Smooth muscle cell (in vitro differentiated cells): Measurements from ENCODE around the gene TYRP1. TPM values are rescaled to one million over a fixed set of nuclear protein-coding genes. Genes with fewer than 3 reads are reported as not detected.
A peak's percentile ranks its signal among the peaks of the same experiment; 100 is the strongest.

Experiments
- DNase-seq: peaks from one replicate; lab custom pipeline; 2025; ENCODE audit not compliant: unreplicated experiment; lab: John Stamatoyannopoulos, UW
- H2AFZ ChIP-seq: fragments of 200-600 bp; sonication (generic); 2 replicates; pipeline ENCODE4 v1.6.0; 2016; ENCODE audit warnings: antibody characterized with exemption, low read depth, mild to moderate bottlenecking
- H3F3A ChIP-seq: fragments of 200-600 bp; sonication (generic); 2 replicates; pipeline ENCODE4 v1.6.0; 2017; ENCODE audit warnings: antibody characterized with exemption, low read depth
- H3K27ac ChIP-seq: fragments of 200-600 bp; sonication (generic); 2 replicates; pipeline ENCODE4 v1.5.1; 2016; ENCODE audit warnings: low read depth, mild to moderate bottlenecking
- H3K27me3 ChIP-seq: fragments of 200-600 bp; sonication (generic); 2 replicates; pipeline ENCODE4 v1.6.1; 2016; ENCODE audit warnings: low read depth, mild to moderate bottlenecking
- H3K36me3 ChIP-seq: fragments of 200-600 bp; sonication (generic); 2 replicates; pipeline ENCODE4 v1.5.1; 2016; ENCODE audit warnings: low read depth
- H3K4me1 ChIP-seq: fragments of 200-600 bp; sonication (generic); 2 replicates; pipeline ENCODE4 v1.5.1; 2016; ENCODE audit warnings: low read depth
- H3K4me2 ChIP-seq: fragments of 200-600 bp; sonication (generic); 2 replicates; pipeline ENCODE4 v1.6.0; 2016; ENCODE audit warnings: mild to moderate bottlenecking
- H3K4me3 ChIP-seq: fragments of 200-600 bp; sonication (generic); 2 replicates; pipeline ENCODE4 v1.5.1; 2016; ENCODE audit warnings: mild to moderate bottlenecking
- H3K79me2 ChIP-seq: fragments of 200-600 bp; sonication (generic); 2 replicates; pipeline ENCODE4 v1.6.0; 2016; ENCODE audit warnings: low read depth, mild to moderate bottlenecking
- H3K9ac ChIP-seq: fragments of 200-600 bp; sonication (generic); 2 replicates; pipeline ENCODE4 v1.6.0; 2016; ENCODE audit warnings: low read depth
- H3K9me3 ChIP-seq: fragments of 200-600 bp; sonication (generic); replicated peaks from 2 replicates; pipeline ENCODE4 v1.5.1; 2016; ENCODE audit warnings: low read depth
- H4K20me1 ChIP-seq: fragments of 200-600 bp; sonication (generic); 2 replicates; pipeline ENCODE4 v1.6.0; 2016; ENCODE audit warnings: low read depth
- CTCF ChIP-seq: fragments of 200-600 bp; sonication (generic); IDR thresholded peaks from 2 replicates; pipeline ENCODE4 v1.5.1; 2017; ENCODE audit warnings: borderline replicate concordance, mild to moderate bottlenecking, antibody characterized with exemption; ENCODE audit not compliant: insufficient read depth, poor library complexity, severe bottlenecking
- WGBS: methylation state at CpG from one replicate; pipeline ENCODE4 v1.1.7; 2016; ENCODE audit warnings: low lambda C conversion rate; 5-methylcytosine and 5-hydroxymethylcytosine counted together
- polyA plus RNA-seq: library from polyadenylated mRNA; unstranded; fragments of >200 nt; fragmentation: Nextera tagmentation; extraction: Ambion mirVana; gene quantifications from 2 replicates; pipeline ENCODE4 v1.2.1, GENCODE V29; 2016
- total RNA-seq: library from RNA; depleted of rRNA; stranded (reverse); fragments of >200 nt; gene quantifications from 2 replicates; pipeline ENCODE4 v1.2.3, GENCODE V29; 2014

The TYRP1 gene
- total RNA-seq (0.76 and 1.6 TPM in 2 replicates), polyA plus RNA-seq (0.41 TPM in 1 of 2 replicates, not detected in the other)

- no peak for TF ChIP-seq CTCF
- Histone ChIP-seq H3K9me3 (no peaks in the 10 kb centered on the region), H3K4me3 (no peak within 1 kb of the TSS), H4K20me1 (no peaks in the 10 kb centered on the region), H3K79me2 (no peaks in the 10 kb centered on the region), H3K36me3 (no peaks in the 10 kb centered on the region), H3K27ac (no peak within 1 kb of the TSS), H3K9ac (no peak within 1 kb of the TSS), H3K27me3 (no peaks in the 10 kb centered on the region), H3K4me2 (no peak within 1 kb of the TSS), H3F3A (peaks cover 6% of the 10 kb centered on the region), H3K4me1 (no peaks in the 10 kb centered on the region), H2AFZ (no peak within 1 kb of the TSS)
- 82% methylated on average over 3 of the region's 3 CpGs for WGBS
- no peak for DNase-seq
Measured at GRCh38 chr9:12693141-12693540, at the start of gene TYRP1. Gene TYRP1, plus strand, starts transcription at chr9:12693385. Its CDS starts 612 bp downstream, at chr9:12693997.

- Histone ChIP-seq H3K9me3 (no peaks in the 10 kb centered on the region), H3K27me3 (no peaks in the 10 kb centered on the region), H2AFZ (no peak overlapping the region), H3K27ac (no peak overlapping the region), H3K79me2 (no peaks in the 10 kb centered on the region), H3K4me1 (no peaks in the 10 kb centered on the region), H4K20me1 (no peaks in the 10 kb centered on the region), H3F3A (no peaks in the 10 kb centered on the region), H3K36me3 (no peaks in the 10 kb centered on the region), H3K4me2 (no peak overlapping the region), H3K9ac (no peak overlapping the region), H3K4me3 (no peak overlapping the region)
- no peak for TF ChIP-seq CTCF
- DNase-seq, result no peak
Measured at GRCh38 chr9:12643686-12644085, 49.5 kb upstream of the TYRP1 start.

GRCh38 chr9:12648925-12649324, 44.3 kb upstream of the TYRP1 start:
- Histone ChIP-seq H3K9me3 (no peaks in the 10 kb centered on the region), H3K4me3 (no peak overlapping the region), H3K27me3 (no peaks in the 10 kb centered on the region), H3K27ac (no peak overlapping the region), H3K4me1 (no peaks in the 10 kb centered on the region), H3F3A (no peaks in the 10 kb centered on the region), H3K4me2 (peak overlapping the region; percentile 49), H3K9ac (no peak overlapping the region), H3K36me3 (no peaks in the 10 kb centered on the region), H2AFZ (peak overlapping the region; percentile 72), H3K79me2 (no peaks in the 10 kb centered on the region), H4K20me1 (no peaks in the 10 kb centered on the region)
- TF ChIP-seq CTCF, result no peak
- no peak for DNase-seq
- 68% methylated on average over 1 of the region's 1 CpG for WGBS

GRCh38 chr9:12651125-12651524, 42.1 kb upstream of the TYRP1 start:
- Histone ChIP-seq H2AFZ (no peak overlapping the region), H4K20me1 (no peaks in the 10 kb centered on the region), H3K4me2 (no peak overlapping the region), H3K79me2 (no peaks in the 10 kb centered on the region), H3K4me3 (no peak overlapping the region), H3K36me3 (no peaks in the 10 kb centered on the region), H3K4me1 (no peaks in the 10 kb centered on the region), H3K27me3 (no peaks in the 10 kb centered on the region), H3F3A (no peaks in the 10 kb centered on the region), H3K9me3 (no peaks in the 10 kb centered on the region), H3K9ac (no peak overlapping the region), H3K27ac (no peak overlapping the region)
- DNase-seq, result no peak
- no peak for TF ChIP-seq CTCF
